ENCODE data around the gene AURKAIP1. TPM values are rescaled to one million over a fixed set of nuclear protein-coding genes. Genes with fewer than 3 reads are reported as not detected.

AURKAIP1 gene
- total and polyA plus RNA-seq, 2 of the 13 experiments (the other 11 are each of a cell fraction or from before 2014, with no cell fraction given), result 69.5 to 175 TPM

GRCh38 chr1:1407636-1408318, 32.8 kb upstream of the AURKAIP1 start (continued):
- TF ChIP-seq ZNF276 (CRISPR knock-in tag; IDR thresholded peaks at IDR 0.05; ENCODE audit: low read depth), result no peak; the same call in 1 of the 2 replicates
- no peak for TF ChIP-seq NFE2L1 (CRISPR knock-in tag; IDR thresholded peaks at IDR 0.05; ENCODE audit: borderline replicate concordance)
- peak; percentile 48 for TF ChIP-seq NCOR1 (IDR thresholded peaks at IDR 0.05; ENCODE audit: borderline replicate concordance, low read length)
- no peak for TF ChIP-seq ZMYM2 (CRISPR knock-in tag; IDR thresholded peaks at IDR 0.05)
- no peak for TF ChIP-seq ISL2 (CRISPR knock-in tag; IDR thresholded peaks at IDR 0.05)
- TF ChIP-seq EZH2 (conservative IDR thresholded peaks at IDR 0.05; ENCODE audit: low read depth, low read length), result no peak

GRCh38 chr1:1406821-1407635, 32.0 kb upstream of the AURKAIP1 start, which contains the start of gene MRPL20:
Gene MRPL20, minus strand, starts transcription at chr1:1407293. Its CDS starts 76 bp downstream, at chr1:1407217.
- ChIA-PET POLR2A (interaction anchor here (0.7 to 12.4 kb wide), 20 partner anchors 9 to 104 kb away, joined by 3 to 355 read pairs (median 4); partner anchors contain the start of genes ANKRD65, AURKAIP1, CCNL2 and VWA1), CTCF (ENCODE audit: low intra/inter-chr PET ratio, low total read pairs) (interaction anchor here (1.3 kb wide), 1 partner anchor 34 kb away, joined by 3 read pairs; no protein-coding TSS in a partner anchor)
- Histone ChIP-seq H3K9me3 (ENCODE audit: low read length) (no peaks in the 10 kb centered on the region), H3K9ac (ENCODE audit: insufficient read depth, low read depth, low read length) (peak within 1 kb of the TSS; percentile 96), H3K27me3 (ENCODE audit: control insufficient read depth in 1 of 2, insufficient read depth in 2 of 2, low read length in 2 of 2) (no peaks in the 10 kb centered on the region), H2AFZ (ENCODE audit: low read length) (no peak within 1 kb of the TSS), H3K79me2 (ENCODE audit: insufficient read depth, low read length) (peaks cover 38% of the 10 kb centered on the region), H3K4me3 (replicated peaks in 1 of 3; ENCODE audit: insufficient read depth in 1 of 3, low read depth in 2 of 3, low read length in 3 of 3) (peak within 1 kb of the TSS; percentile 81 to 89 (median 87)), H3K4me1 (ENCODE audit: insufficient read depth, low read length) (peaks cover 50% of the 10 kb centered on the region), H3K36me3 (replicated peaks in 1 of 2; ENCODE audit: control insufficient read depth in 1 of 2, insufficient read depth in 2 of 2, low read length in 2 of 2) (peaks cover 6 to 18% of the 10 kb centered on the region in 2 experiments; a peak in 3 of 5 replicates), H3K27ac (ENCODE audit: extremely low read length, insufficient read depth, low read length) (peak within 1 kb of the TSS; percentile 91), H3K4me2 (ENCODE audit: low read depth, low read length) (peak within 1 kb of the TSS; percentile 81), H4K20me1 (ENCODE audit: insufficient read depth, low read length) (peaks cover 23% of the 10 kb centered on the region)
- BruUV-seq (replicated peaks), result no TSS peak
- 1% methylated on average over 20 of the region's 98 CpGs for WGBS (ENCODE audit: low lambda C conversion rate)
- in situ Hi-C loops (cut with HindIII; ENCODE audit: extremely low pct_ligation_motif_present, low pct_unique_long_range_greater_than_20kb), result no loop called here
- FAIRE-seq (peak; percentile 78), ATAC-seq (peak; percentile 93), DNase-seq (ENCODE audit: low spot score) (peak; percentile 87)
- intact Hi-C loops (cut with micrococcal nuclease; ENCODE audit: unreplicated experiment), result loop anchor here (5.0 kb wide), 1 partner anchor 35 kb away; no protein-coding TSS in a partner anchor
- TF ChIP-seq ATF7 (IDR thresholded peaks at IDR 0.05), result no peak
- no peak; the same call in 1 of the 2 replicates for TF ChIP-seq ATF7 (CRISPR knock-in tag; IDR thresholded peaks at IDR 0.05)
- TF ChIP-seq TEF (CRISPR knock-in tag; IDR thresholded peaks at IDR 0.05), result no peak
- TF ChIP-seq ZNF576 (CRISPR knock-in tag; IDR thresholded peaks at IDR 0.05), result peak; percentile 90
- 0 out of 2 replicates have a peak, but pooled peaks have one; percentile 25 for TF ChIP-seq PAX8 (CRISPR knock-in tag; IDR thresholded peaks at IDR 0.05; ENCODE audit: borderline replicate concordance)
- peak; percentile 79 for TF ChIP-seq ZBTB49 (CRISPR knock-in tag; IDR thresholded peaks at IDR 0.05; ENCODE audit: borderline replicate concordance)
- TF ChIP-seq GZF1 (CRISPR knock-in tag; IDR thresholded peaks at IDR 0.05), result no peak
- no peak for TF ChIP-seq AGO1 (IDR thresholded peaks at IDR 0.05; ENCODE audit: low read depth, low read length, poor library complexity, severe bottlenecking)
- TF ChIP-seq NFYC (CRISPR knock-in tag; IDR thresholded peaks at IDR 0.05), result peak; percentile 68
